ENCODE results near the gene CLEC4G.
A peak's percentile ranks its signal among the peaks of the same experiment; 100 is the strongest.

Gene CLEC4G

DNA sequence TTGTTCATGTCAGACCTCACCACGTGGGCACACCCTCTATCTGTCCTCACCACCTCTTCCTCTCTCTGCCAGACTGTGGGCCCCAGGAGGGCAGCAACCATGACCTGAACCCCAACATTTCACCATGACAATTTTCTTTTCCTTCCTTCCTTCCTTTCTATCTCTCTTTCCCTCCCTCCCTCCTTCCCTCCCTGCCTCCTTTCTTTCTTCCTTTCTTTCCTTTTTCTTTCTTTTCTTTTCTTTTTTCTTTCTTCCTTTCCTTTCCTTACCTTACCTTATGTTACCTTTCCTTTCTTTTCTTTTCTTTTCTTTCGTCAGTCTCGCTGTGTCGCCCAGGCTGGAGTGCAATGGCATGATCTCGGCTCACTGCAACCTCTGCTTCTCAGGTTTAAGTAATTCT lies 21.3 kb downstream of the CLEC4G start:
- Histone ChIP-seq H3K4me3 (no peak overlapping the region), H3K27ac (no peak overlapping the region)
- TF ChIP-seq, protein P1, sequence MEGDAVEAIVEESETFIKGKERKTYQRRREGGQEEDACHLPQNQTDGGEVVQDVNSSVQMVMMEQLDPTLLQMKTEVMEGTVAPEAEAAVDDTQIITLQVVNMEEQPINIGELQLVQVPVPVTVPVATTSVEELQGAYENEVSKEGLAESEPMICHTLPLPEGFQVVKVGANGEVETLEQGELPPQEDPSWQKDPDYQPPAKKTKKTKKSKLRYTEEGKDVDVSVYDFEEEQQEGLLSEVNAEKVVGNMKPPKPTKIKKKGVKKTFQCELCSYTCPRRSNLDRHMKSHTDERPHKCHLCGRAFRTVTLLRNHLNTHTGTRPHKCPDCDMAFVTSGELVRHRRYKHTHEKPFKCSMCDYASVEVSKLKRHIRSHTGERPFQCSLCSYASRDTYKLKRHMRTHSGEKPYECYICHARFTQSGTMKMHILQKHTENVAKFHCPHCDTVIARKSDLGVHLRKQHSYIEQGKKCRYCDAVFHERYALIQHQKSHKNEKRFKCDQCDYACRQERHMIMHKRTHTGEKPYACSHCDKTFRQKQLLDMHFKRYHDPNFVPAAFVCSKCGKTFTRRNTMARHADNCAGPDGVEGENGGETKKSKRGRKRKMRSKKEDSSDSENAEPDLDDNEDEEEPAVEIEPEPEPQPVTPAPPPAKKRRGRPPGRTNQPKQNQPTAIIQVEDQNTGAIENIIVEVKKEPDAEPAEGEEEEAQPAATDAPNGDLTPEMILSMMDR (IDR thresholded peaks at IDR 0.05), result no peak
- DNase-seq (ENCODE audit: low spot score), result no peak

DNA sequence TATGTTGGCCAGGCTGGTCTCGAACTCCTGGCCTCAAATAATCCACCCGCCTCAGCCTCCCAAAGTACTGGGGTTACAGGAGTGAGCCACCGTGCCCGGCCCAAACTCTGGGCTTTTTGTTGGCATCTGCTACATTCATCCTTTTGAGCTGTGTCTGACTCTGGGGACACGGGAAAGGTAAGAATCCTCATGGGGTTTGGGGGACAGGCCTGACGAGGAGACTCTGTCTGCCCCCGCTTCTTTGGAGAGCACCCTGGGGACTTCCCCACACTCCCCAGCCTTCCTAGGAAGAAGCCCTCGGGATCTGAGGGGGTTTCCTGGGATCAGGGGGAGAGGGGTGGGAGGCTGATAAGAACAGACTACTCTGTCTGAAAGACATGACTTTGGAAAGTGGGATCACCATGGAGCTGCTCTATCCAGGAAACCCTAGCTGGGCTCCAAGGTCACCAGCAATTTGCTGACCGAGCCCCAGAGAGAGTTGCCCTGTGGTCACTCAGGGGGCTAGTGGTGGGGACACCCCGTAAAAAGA lies 21.9 kb downstream of the CLEC4G start:
- Histone ChIP-seq H3K27ac (no peak overlapping the region), H3K4me3 (no peak overlapping the region)
- TF ChIP-seq, protein P1 (IDR thresholded peaks at IDR 0.05), result no peak
- no peak for DNase-seq (ENCODE audit: low spot score)

DNA sequence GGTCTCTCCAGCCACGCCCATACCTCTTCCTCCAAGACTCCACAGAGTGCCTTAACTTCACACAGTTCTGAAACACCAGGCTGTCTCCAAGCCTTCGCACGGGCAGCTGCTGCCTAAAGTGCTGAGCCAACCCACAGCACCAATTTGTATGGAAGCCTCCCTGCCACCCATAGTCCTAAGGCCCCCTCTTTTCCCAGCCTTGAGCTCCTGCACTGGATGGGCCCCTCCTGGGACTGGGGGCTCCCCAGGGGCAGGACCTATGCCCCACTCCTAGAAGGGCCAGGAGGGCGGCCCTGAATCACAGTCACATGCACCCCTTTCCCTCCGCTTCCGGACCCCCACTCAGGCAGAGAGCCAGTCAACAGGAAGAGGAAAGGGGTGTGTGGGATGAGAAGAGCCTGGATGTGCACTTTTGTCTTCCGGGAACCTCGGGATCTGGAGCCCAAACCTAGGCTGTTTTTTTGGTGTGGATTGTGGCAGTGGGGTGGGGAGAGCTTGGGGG lies 24.9 kb downstream of the CLEC4G start:
- TF ChIP-seq, protein P1 (IDR thresholded peaks at IDR 0.05), result no peak
- Histone ChIP-seq H3K4me3 (no peak overlapping the region), H3K27ac (peak overlapping the region; percentile 20 to 74)
- DNase-seq (ENCODE audit: low spot score), result no peak

DNA sequence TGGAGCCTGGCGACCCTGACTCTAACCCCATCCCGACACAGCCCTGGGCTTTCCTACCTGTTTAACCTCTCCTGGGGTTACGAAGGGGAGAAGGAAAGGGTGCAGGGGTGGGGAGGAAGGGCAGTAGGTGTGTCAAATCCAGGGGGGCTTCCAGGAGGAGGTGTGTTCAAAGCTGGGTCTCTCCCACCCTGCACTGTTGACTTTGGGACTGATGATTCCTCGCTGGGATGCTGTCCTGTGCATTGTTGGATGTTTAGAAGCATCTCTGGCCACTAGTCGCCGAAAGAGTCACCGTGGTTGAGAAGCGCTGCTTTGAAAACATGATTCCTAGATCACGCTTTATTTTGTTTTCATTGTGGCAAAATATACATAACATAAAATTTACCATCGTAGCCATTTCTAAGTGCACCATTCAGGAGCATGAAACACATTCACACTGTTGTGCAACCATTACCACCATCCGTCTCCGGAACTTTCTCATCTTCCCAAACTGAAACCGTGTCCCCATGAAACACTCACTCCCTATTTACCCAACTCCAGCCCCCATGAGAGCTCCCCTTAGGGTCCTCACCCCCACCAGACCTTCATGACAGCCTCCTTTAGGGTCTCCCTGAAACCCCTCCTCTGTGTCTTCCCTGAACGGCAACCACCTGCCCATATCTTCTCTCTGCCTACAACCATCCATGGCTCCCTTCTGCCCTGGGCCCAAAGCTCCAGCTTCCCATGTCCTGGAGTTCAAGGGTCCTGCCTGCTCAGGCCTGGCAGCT lies 25.5 kb downstream of the CLEC4G start:
- no peak for DNase-seq (ENCODE audit: low spot score)
- no peak overlapping the region for H3K4me3 ChIP-seq
- H3K27ac ChIP-seq, result peak overlapping the region; percentile 20 to 74
- TF ChIP-seq, protein P1 (IDR thresholded peaks at IDR 0.05), result no peak

- DNase-seq (ENCODE audit: low spot score), result no peak
- Histone ChIP-seq H3K27ac (peak overlapping the region in 1 of 2 donors; percentile 74), H3K4me3 (no peak overlapping the region)
- TF ChIP-seq, protein P1 (IDR thresholded peaks at IDR 0.05), result no peak
These were observed 26.3 kb downstream of the CLEC4G start for GRCh38 chr19:7705387-7706187.

- DNase-seq (ENCODE audit: low spot score), result no peak
- TF ChIP-seq, protein P1 (IDR thresholded peaks at IDR 0.05), result no peak
- no peak overlapping the region for H3K27ac ChIP-seq
- H3K4me3 ChIP-seq, result no peak overlapping the region
These were observed 27.4 kb downstream of the CLEC4G start for GRCh38 chr19:7704280-7705060.

All from coronary artery (tissue), 2 donors.